K562 (cell line): ENCODE results near the gene CPSF7. TPM values are rescaled to one million over a fixed set of nuclear protein-coding genes. Genes with fewer than 3 reads are reported as not detected.

Source experiments
- ARNT ChIP-seq, 2 experiments: fragments of 450-650 bp; IDR thresholded peaks; 2 replicates each; pipeline ENCODE4 v1.6.1; 2016; ENCODE audit warnings: mild to moderate bottlenecking in 1 of 2
- CAMTA2 ChIP-seq: fragments of 250-450 bp; sonication (Bioruptor Pico); conservative IDR thresholded peaks from 2 replicates; pipeline ENCODE4 v1.5.1; 2022
- CTCF ChIP-seq, 3 experiments: IDR thresholded peaks in 2 of 3; conservative IDR thresholded peaks in 1 of 3; 2 replicates each; pipeline ENCODE4 v1.5.1; 2011 to 2012; ENCODE audit warnings: low read length in 3 of 3, mild to moderate bottlenecking in 3 of 3, control low read depth in 2 of 3, improper control_type of control experiment in 1 of 3, inconsistent platforms in 1 of 3, low read depth in 1 of 3, mixed read lengths in 1 of 3, moderate library complexity in 1 of 3; ENCODE audit not compliant: insufficient read depth in 2 of 3
- CTCFL ChIP-seq: IDR thresholded peaks from 2 replicates; pipeline ENCODE4 v1.6.1; 2011; ENCODE audit warnings: borderline replicate concordance, low read depth, mild to moderate bottlenecking, moderate library complexity, low read length; ENCODE audit not compliant: insufficient read depth, poor library complexity, severe bottlenecking
- ELF2 ChIP-seq: fragments of 250-450 bp; sonication (Bioruptor Pico); IDR thresholded peaks from 2 replicates; pipeline ENCODE4 v1.5.0; 2021; ENCODE audit warnings: mild to moderate bottlenecking
- EP400 ChIP-seq: fragments of 450-650 bp; IDR thresholded peaks from 2 replicates; pipeline ENCODE4 v1.6.1; 2017; ENCODE audit warnings: antibody characterized with exemption, mild to moderate bottlenecking, moderate library complexity
- FUS ChIP-seq: fragments of 200-400 bp; formaldehyde crosslinking; optimal IDR thresholded peaks from 2 replicates; pipeline ENCODE3; 2017; ENCODE audit warnings: low read depth, low read length
- HLTF ChIP-seq: fragments of 450-650 bp; IDR thresholded peaks from 2 replicates; pipeline ENCODE4 v1.6.1; 2016
- ILK ChIP-seq: fragments of 450-650 bp; IDR thresholded peaks from 2 replicates; pipeline ENCODE4 v1.6.1; 2016; ENCODE audit warnings: missing genetic modification characterization, low read depth, mild to moderate bottlenecking, missing compliant biosample characterization, moderate library complexity, borderline replicate concordance
- JUNB ChIP-seq: fragments of 450-650 bp; formaldehyde crosslinking; conservative IDR thresholded peaks from 2 replicates; pipeline ENCODE4 v1.4.0; 2020; ENCODE audit warnings: mild to moderate bottlenecking
- MIER1 ChIP-seq: fragments of 450-650 bp; IDR thresholded peaks from 2 replicates; pipeline ENCODE4 v1.6.1; 2016; ENCODE audit warnings: antibody characterized with exemption, mild to moderate bottlenecking, low read depth
- NCOA6 ChIP-seq: fragments of 450-650 bp; IDR thresholded peaks from 2 replicates; pipeline ENCODE4 v1.6.1; 2017; ENCODE audit warnings: mild to moderate bottlenecking
- NRF1 ChIP-seq, 2 experiments: fragments of 450-650 bp; IDR thresholded peaks in 1 of 2; conservative IDR thresholded peaks in 1 of 2; 2 replicates each; pipeline ENCODE4 v1.6.1; 2014; ENCODE audit warnings: mild to moderate bottlenecking in 2 of 2
- POU5F1 ChIP-seq: fragments of 150-350 bp; IDR thresholded peaks from 2 replicates; pipeline ENCODE4 v1.6.1; 2014; ENCODE audit warnings: borderline replicate concordance, low read length, low read depth, mild to moderate bottlenecking; ENCODE audit not compliant: partially characterized antibody
- RCOR1 ChIP-seq, 2 experiments: IDR thresholded peaks; 2 replicates each; pipeline ENCODE4 v1.6.1; 2012; ENCODE audit warnings: low read depth in 2 of 2, low read length in 2 of 2, borderline replicate concordance in 1 of 2, improper control_type of control experiment in 1 of 2
- SIN3A ChIP-seq, 2 experiments: fragments of 150-350 bp in 1 of 2; IDR thresholded peaks; 2 replicates each; pipeline ENCODE4 v1.6.1; 2011 to 2016; ENCODE audit warnings: borderline replicate concordance in 2 of 2, low read depth in 2 of 2, low read length in 2 of 2, mild to moderate bottlenecking in 2 of 2, moderate library complexity in 2 of 2; ENCODE audit not compliant: control insufficient read depth in 1 of 2
- SP1 ChIP-seq: sonication (generic); formaldehyde crosslinking; IDR thresholded peaks from 2 replicates; pipeline ENCODE4 v1.8.1; 2022; ENCODE audit warnings: mild to moderate bottlenecking, missing genetic modification reagents
- ZFX ChIP-seq: sonication (generic); formaldehyde crosslinking; IDR thresholded peaks from 2 replicates; pipeline ENCODE4 v1.8.0; 2022; ENCODE audit warnings: mild to moderate bottlenecking, missing genetic modification reagents, moderate library complexity
- ZNF551 ChIP-seq: fragments of 250-450 bp; sonication (Bioruptor Pico); IDR thresholded peaks from 2 replicates; pipeline ENCODE4 v1.5.0; 2021; ENCODE audit warnings: mild to moderate bottlenecking, moderate library complexity
- polyA plus RNA-seq, 8 experiments: library from polyadenylated mRNA; depleted of rRNA in 4 of 8; stranded (reverse) in 5 of 8; unstranded in 3 of 8; fragments of >200 nt; fragmentation: Nextera tagmentation in 2 of 8; fragmentation: Illumina TruSeq in 1 of 8; extraction: Ambion mirVana in 2 of 8; extraction: Trizol in 1 of 8; gene quantifications; 2 replicates each; pipeline versions ENCODE4 v1.2.1 to v1.2.3, GENCODE V29; 2011 to 2014; ENCODE audit warnings: inconsistent platforms in 1 of 8, missing spikeins in 1 of 8
- total RNA-seq, 7 experiments: library from RNA; depleted of rRNA in 6 of 7; stranded (reverse); fragments of >200 nt in 6 of 7; fragmentation: Illumina TruSeq in 2 of 7; extraction: Trizol in 2 of 7; gene quantifications; 2 replicates each; pipeline versions ENCODE4 v1.2.1 to v1.2.3, GENCODE V29; 2011 to 2021; ENCODE audit warnings: low replicate concordance in 1 of 7

CPSF7 gene
- total and polyA plus RNA-seq, 9 of the 15 experiments (the other 6 are each of a cell fraction or from before 2014, with no cell fraction given): 14.8 to 104 (median 44.1) TPM

GRCh38 chr11:61429691-61430582 lies at the start of gene CPSF7, which contains the start of gene SDHAF2 (continued):
- TF ChIP-seq ZNF551 (CRISPR knock-in tag): no peak
- no peak for TF ChIP-seq ILK (tag)
- peak; percentile 89 for TF ChIP-seq SP1 (CRISPR knock-in tag)
- peak; percentile 90 to 92 for TF ChIP-seq NRF1 (conservative IDR thresholded peaks at IDR 0.05 in 1 of 2, IDR thresholded peaks at IDR 0.05 in 1 of 2)
- TF ChIP-seq FUS: peak; percentile 91
- peak; percentile 72; the same call in 1 of the 2 replicates for TF ChIP-seq ELF2 (CRISPR knock-in tag)
- TF ChIP-seq CTCFL: no peak
- peak; percentile 100 for TF ChIP-seq ZFX
- TF ChIP-seq ARNT (IDR thresholded peaks at IDR 0.05): no peak
- peak; percentile 95 for TF ChIP-seq EP400
- TF ChIP-seq MIER1: no peak
- TF ChIP-seq CTCF (IDR thresholded peaks at IDR 0.05 in 2 of 3, conservative IDR thresholded peaks at IDR 0.05 in 1 of 3; ENCODE audit: insufficient read depth in 2 of 3, low read depth in 1 of 3, low read length in 3 of 3): no peak
- TF ChIP-seq JUNB (CRISPR knock-in tag): no peak
- TF ChIP-seq CAMTA2: 0 out of 2 replicates have a peak, but pooled peaks have one; percentile 17
- 0 out of 4 replicates have a peak, but pooled peaks of 1 of the 2 experiments have one; percentile 31 for TF ChIP-seq RCOR1 (IDR thresholded peaks at IDR 0.05; ENCODE audit: borderline replicate concordance in 1 of 2, low read depth in 2 of 2, low read length in 2 of 2)
- peak; percentile 55; the same call in 1 of the 2 replicates for TF ChIP-seq NCOA6
- peak in 1 of 2 experiments; percentile 85; a peak in 1 of 4 replicates for TF ChIP-seq SIN3A (IDR thresholded peaks at IDR 0.05; ENCODE audit: borderline replicate concordance in 2 of 2, control insufficient read depth in 1 of 2, low read depth in 2 of 2, low read length in 2 of 2)
- TF ChIP-seq POU5F1: peak; percentile 15
- peak; percentile 50; the same call in 1 of the 2 replicates for TF ChIP-seq HLTF
